T-helper 9 cell (primary cell): ENCODE measurements around the gene ZC3H18.

Experiments
- DNase-seq: peaks from one replicate; pipeline ENCODE4 v3.0.0-alpha.2; 2020

The ZC3H18 gene

GRCh38 chr16:88642881-88643643 is 72.9 kb downstream of the ZC3H18 start:
- DNase-seq = no peak

DNA sequence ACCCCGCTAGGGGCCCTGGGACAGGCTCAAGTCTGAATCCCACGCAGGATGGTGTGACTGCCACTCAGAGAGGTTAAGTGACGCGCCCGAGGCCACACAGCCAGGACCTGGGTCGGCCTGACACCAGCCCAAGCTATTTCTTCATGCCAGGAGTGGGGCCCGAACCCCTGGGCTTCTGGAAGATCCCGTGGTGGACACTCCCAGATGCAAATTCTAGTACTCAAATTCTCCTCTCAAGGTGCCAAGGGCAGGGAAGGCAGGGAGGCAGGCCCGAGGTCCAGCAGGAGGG is 73.4 kb downstream of the ZC3H18 start:
- DNase-seq = no peak

GRCh38 chr16:88645455-88645854 is 75.3 kb downstream of the ZC3H18 start:
- no peak for DNase-seq

DNA sequence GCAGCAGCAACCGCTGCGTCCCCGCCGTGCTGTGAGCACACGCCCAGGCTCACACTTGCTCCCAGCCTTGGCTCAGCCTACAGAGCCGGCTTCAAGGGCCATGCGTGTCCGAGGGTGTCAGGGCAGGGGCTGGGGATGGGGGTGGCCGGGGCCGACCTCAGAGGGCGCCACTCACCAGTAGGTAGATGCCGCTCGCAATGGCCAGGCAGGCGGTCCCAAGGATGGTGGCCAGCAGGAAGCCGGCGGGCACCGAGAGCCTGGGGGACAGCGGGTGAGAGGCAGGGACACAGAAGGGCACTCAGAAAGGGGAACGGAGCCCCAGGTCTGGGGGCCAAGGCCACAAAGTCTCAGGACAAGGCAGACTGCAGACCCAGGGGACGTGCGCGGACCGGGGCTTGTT is 75.7 kb downstream of the ZC3H18 start:
- no peak for DNase-seq

- DNase-seq = no peak
These were observed 76.3 kb downstream of the ZC3H18 start for GRCh38 chr16:88646345-88647034.

GRCh38 chr16:88647178-88648070 is 77.2 kb downstream of the ZC3H18 start:
- no peak for DNase-seq

GRCh38 chr16:88649195-88649923 is 79.2 kb downstream of the ZC3H18 start:
- no peak for DNase-seq

GRCh38 chr16:88649924-88650748 is 79.9 kb downstream of the ZC3H18 start:
- no peak for DNase-seq

DNA sequence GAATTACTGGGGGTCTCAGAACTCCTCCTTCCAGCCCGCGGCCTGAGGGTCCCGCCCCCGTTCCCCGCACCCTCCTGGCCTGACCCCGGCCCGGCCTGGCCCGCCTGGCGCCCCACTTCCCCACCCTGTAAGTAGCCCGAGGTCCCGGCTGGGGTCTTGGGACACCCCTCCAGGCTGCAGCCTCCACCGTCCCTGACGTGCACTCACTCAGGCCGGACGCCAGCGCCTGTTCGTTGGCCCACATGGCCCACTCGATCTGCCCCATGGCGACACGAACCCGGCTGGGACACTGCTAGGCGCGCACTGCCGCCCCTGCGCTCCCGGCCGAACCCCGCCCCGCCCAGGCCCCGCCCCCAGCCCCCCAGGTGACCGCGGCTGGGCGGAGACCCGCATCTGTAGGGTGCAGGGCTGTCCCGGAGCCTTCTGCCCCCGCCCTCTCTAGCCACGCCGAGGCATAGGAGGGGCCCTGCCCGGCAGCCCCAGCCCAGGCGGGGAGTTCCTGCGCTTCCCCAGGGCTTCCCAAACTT is 80.6 kb downstream of the ZC3H18 start, which contains the start of gene CYBA:
CYBA (minus strand) TSS at position 305 of the 527 bp plus-strand sequence; CDS start at position 265, 40 bp downstream.
- peak; percentile 71 for DNase-seq

DNA sequence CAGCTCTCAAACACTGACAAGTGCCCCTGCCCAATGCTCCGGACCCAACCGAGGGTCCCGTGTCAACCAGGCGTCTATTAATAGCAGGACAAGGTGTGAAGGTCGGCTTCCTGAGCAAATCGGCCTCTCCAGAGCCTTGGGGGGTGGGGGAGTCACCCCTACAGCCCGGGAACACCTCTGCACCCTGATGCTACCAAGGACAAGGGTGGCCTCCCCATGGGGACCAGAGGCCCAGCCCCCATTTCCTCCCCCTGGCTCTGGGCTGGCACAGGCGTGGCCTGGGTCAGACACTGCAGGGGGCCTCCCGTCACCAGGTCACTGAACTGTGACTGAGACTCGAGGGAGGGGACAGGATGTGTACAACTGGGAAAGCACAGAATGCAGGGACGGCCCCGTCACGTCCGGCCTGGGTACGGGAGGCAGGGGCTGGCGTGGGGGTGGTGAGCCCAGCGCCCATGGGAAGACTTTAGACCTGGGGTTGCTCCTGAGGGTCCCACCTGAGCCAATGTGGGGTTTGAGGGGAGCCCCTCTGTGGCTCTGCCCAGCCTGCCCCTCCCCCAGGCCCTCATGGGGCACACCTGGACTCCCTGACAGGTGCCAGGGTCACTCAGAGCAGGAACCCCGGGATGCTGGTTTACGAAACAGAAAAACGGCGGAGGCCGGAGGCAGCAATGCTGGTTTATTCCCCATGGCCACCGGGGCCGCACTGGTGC is 81.2 kb downstream of the ZC3H18 start:
- DNase-seq = peak; percentile 57

- no peak for DNase-seq
These were observed 82.0 kb downstream of the ZC3H18 start for GRCh38 chr16:88651989-88652761.

GRCh38 chr16:88652762-88653063 is 82.5 kb downstream of the ZC3H18 start:
- no peak for DNase-seq

DNA sequence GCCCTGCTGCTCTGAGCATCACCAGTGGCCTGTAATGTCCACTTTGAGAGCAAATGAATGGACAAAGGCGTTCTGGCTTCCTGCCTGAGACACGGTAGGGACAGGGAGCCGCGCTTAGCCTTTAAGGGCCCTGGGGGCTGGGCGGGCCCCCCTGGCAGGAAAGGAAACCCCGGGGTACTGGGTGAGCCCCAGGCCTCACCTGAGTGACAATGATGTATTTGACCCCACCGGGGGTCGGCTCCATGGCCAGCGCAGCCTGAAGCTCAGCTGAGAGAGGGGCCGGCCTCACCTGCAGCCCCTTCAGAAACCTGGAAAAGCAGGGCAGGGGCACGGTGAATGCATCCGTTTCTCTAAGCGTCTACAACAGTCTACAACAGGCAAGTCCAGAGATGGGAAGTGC is 82.9 kb downstream of the ZC3H18 start:
- DNase-seq = no peak

- no peak for DNase-seq
These were observed 83.6 kb downstream of the ZC3H18 start for GRCh38 chr16:88653596-88654362.

DNA sequence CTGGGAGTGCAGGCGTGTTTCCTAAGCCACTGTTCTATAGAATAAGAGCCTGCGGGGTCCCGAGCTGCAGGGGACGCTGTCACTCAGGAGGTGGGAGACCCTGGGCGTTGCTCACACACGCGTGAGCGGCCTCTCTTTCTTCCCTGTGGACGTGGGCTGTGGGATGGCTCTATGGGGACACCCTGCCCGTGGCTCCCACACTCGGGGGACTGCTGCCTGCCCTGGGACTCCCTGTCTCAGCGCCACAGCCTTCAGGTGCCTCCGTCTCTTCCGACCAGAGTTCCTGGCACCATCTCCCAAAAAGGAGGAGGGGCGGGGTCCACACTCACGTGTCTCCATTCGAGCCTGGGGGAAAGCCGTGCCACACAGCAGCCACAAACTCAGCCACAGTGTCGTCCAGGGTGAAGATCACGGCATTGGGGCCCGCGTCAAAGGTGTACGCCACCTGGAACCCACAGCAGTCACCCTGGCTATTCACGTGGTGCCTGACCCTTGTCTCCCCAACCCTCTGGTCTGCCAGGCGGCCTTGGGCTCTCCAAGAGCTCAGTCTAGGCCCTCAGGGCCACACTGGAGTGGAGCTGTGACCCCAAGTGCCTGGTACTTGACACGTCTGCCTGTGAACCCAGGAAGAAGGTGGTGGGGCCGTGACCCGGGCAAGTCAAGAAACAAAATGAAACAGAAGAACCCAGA is 84.3 kb downstream of the ZC3H18 start:
- no peak for DNase-seq

- no peak for DNase-seq
These were observed 85.0 kb downstream of the ZC3H18 start for GRCh38 chr16:88655053-88655732.

DNA sequence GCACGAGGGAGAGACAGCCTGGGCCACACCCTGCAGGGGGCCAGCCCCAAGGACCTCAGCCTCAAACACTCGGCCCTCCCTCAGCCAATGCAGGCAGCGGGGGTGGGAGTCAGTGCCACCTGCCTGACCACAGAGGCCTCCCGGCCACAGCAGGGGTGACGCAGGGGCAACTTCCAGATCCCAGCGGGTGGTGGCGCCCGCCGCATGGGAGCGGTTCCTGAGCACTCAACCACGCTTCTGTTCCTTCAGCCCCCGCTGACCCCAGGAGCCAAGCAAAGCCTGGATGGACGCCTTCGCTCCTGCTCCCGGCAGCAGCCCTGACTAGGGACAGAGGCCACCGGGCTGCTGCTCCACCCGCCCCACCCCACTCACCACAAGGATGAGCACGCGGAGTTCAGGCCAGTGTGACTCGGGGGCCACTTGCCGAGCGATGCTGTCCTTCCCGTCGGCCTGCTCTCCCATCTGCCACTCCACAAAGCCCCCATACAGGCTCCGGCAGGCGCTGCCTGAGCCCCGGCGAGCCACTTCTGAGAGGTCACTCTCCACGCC is 85.6 kb downstream of the ZC3H18 start:
- no peak for DNase-seq
